Right lobe of liver (tissue), 4 donors: ENCODE data around the gene KCNAB1.

Experiments
- POLR2A ChIP-seq: fragments of 450-650 bp; IDR thresholded peaks from one replicate; pipeline ENCODE4 v1.6.1; 2017; ENCODE audit warnings: antibody characterized with exemption, mild to moderate bottlenecking
- TF ChIP-seq, protein P1 (sequence below), 4 donors: fragments of 200-600 bp in 3 of 4; fragments of 450-650 bp in 1 of 4; IDR thresholded peaks; one replicate each; pipeline versions ENCODE4 v1.5.1 to v1.8.0; 2016 to 2022; ENCODE audit warnings: antibody characterized with exemption in 4 of 4, mild to moderate bottlenecking in 2 of 4
- donor health status: DM: no; HTN: no; CAD: no.
- donor health status: DM: no; HTN: no; CAD: no.
- donor health status: DM: no; HTN: yes; CAD: no.

DNA sequence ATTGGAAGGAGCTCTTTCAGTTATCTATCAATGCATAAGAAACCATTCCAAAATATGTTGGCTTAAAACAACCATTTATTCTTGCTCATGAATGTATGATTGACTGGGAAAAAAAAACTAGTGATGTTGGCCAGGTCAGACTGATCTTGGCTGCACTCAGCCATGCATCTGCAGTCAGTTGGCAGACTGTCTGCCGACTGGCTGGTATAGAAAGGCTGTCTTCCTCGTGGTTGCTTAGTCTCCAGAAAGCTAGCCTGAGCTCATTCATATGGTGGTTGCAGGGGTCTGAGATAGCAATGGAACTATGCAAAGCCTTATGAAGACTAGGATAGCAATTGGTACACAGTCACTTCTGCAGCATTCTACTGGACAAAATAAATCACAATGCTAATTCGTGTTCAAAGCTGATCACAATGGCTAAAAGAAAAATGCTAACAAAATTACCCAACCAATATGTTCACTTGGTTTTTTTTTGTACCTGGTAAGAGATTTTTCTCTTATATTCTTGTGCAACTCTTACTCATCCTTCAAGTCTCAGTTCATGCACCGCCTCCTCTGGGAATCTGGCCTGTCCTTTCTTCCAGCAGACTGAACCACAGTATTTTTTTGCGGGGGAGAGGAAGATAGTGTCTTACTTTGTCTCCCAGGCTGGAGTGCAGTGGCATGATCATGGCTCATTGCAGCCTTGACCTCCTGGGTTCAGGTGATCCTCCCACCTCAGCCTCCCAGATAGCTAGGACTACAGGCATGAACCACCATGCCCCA is 126.8 kb downstream of the KCNAB1 start:
- TF ChIP-seq, protein P1, sequence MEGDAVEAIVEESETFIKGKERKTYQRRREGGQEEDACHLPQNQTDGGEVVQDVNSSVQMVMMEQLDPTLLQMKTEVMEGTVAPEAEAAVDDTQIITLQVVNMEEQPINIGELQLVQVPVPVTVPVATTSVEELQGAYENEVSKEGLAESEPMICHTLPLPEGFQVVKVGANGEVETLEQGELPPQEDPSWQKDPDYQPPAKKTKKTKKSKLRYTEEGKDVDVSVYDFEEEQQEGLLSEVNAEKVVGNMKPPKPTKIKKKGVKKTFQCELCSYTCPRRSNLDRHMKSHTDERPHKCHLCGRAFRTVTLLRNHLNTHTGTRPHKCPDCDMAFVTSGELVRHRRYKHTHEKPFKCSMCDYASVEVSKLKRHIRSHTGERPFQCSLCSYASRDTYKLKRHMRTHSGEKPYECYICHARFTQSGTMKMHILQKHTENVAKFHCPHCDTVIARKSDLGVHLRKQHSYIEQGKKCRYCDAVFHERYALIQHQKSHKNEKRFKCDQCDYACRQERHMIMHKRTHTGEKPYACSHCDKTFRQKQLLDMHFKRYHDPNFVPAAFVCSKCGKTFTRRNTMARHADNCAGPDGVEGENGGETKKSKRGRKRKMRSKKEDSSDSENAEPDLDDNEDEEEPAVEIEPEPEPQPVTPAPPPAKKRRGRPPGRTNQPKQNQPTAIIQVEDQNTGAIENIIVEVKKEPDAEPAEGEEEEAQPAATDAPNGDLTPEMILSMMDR (IDR thresholded peaks at IDR 0.05): no peak
- TF ChIP-seq POLR2A: no peak
